ENCODE data around the gene PHACTR2. TPM values are rescaled to one million over a fixed set of nuclear protein-coding genes. Genes with fewer than 3 reads are reported as not detected.
A peak's percentile ranks its signal among the peaks of the same experiment; 100 is the strongest.

PHACTR2 gene
- total and polyA plus RNA-seq, 9 donors, result 19.5 to 66.5 (median 34.4) TPM

- DNase-seq, result no peak
- H3K9me3 ChIP-seq (replicated peaks; ENCODE audit: control insufficient read depth, low read depth, low read length), result no peaks in the 10 kb centered on the region
- peak overlapping the region; percentile 1 for H3K27ac ChIP-seq (ENCODE audit: low read length)
- H3K27me3 ChIP-seq (ENCODE audit: control insufficient read depth, insufficient read depth, low read length), result no peaks in the 10 kb centered on the region
- WGBS (ENCODE audit: insufficient coverage), result 27% methylated on average over 3 of the region's 3 CpGs
- no peak overlapping the region for H3K4me3 ChIP-seq (ENCODE audit: low read length)
- H3K36me3 ChIP-seq (ENCODE audit: control insufficient read depth, insufficient read depth, low read length), result peaks cover 23% of the 10 kb centered on the region
- H3K4me1 ChIP-seq (ENCODE audit: control insufficient read depth, insufficient read depth, low read length), result peaks cover 2% of the 10 kb centered on the region
Observed at GRCh38 chr6:143822584-143823024, 144.8 kb downstream of the PHACTR2 start.

GRCh38 chr6:143823548-143823947 is 145.8 kb downstream of the PHACTR2 start:
- 81% methylated on average over 3 of the region's 6 CpGs for WGBS (ENCODE audit: insufficient coverage)
- Histone ChIP-seq H3K27ac (ENCODE audit: low read length) (no peak overlapping the region), H3K4me3 (ENCODE audit: low read length) (no peak overlapping the region), H3K4me1 (ENCODE audit: control insufficient read depth, insufficient read depth, low read length) (peaks cover 6% of the 10 kb centered on the region), H3K27me3 (ENCODE audit: control insufficient read depth, insufficient read depth, low read length) (no peaks in the 10 kb centered on the region), H3K9me3 (replicated peaks; ENCODE audit: control insufficient read depth, low read depth, low read length) (no peaks in the 10 kb centered on the region), H3K36me3 (ENCODE audit: control insufficient read depth, insufficient read depth, low read length) (peaks cover 19% of the 10 kb centered on the region)
- peak; percentile 54 for DNase-seq

GRCh38 chr6:143828572-143828971 is 150.8 kb downstream of the PHACTR2 start:
- H3K36me3 ChIP-seq (ENCODE audit: control insufficient read depth, insufficient read depth, low read length), result no peaks in the 10 kb centered on the region
- peak overlapping the region; percentile 60 for H3K27ac ChIP-seq (ENCODE audit: low read length)
- H3K27me3 ChIP-seq (ENCODE audit: control insufficient read depth, insufficient read depth, low read length), result no peaks in the 10 kb centered on the region
- H3K4me1 ChIP-seq (ENCODE audit: control insufficient read depth, insufficient read depth, low read length), result peaks cover 10% of the 10 kb centered on the region
- peak; percentile 65 for DNase-seq
- no peak overlapping the region for H3K4me3 ChIP-seq (ENCODE audit: low read length)
- H3K9me3 ChIP-seq (replicated peaks; ENCODE audit: control insufficient read depth, low read depth, low read length), result no peaks in the 10 kb centered on the region

- Histone ChIP-seq H3K4me3 (ENCODE audit: low read length) (no peak overlapping the region), H3K4me1 (ENCODE audit: control insufficient read depth, insufficient read depth, low read length) (peaks cover 5% of the 10 kb centered on the region), H3K27me3 (ENCODE audit: control insufficient read depth, insufficient read depth, low read length) (no peaks in the 10 kb centered on the region), H3K9me3 (replicated peaks; ENCODE audit: control insufficient read depth, low read depth, low read length) (no peaks in the 10 kb centered on the region), H3K27ac (ENCODE audit: low read length) (no peak overlapping the region), H3K36me3 (ENCODE audit: control insufficient read depth, insufficient read depth, low read length) (no peaks in the 10 kb centered on the region)
- WGBS (ENCODE audit: insufficient coverage), result 100% methylated on average over 1 of the region's 2 CpGs
- DNase-seq, result no peak
Observed at GRCh38 chr6:143836150-143836549, 158.4 kb downstream of the PHACTR2 start.

GRCh38 chr6:143838395-143838794 is 160.6 kb downstream of the PHACTR2 start:
- Histone ChIP-seq H3K36me3 (ENCODE audit: control insufficient read depth, insufficient read depth, low read length) (no peaks in the 10 kb centered on the region), H3K27me3 (ENCODE audit: control insufficient read depth, insufficient read depth, low read length) (no peaks in the 10 kb centered on the region), H3K9me3 (replicated peaks; ENCODE audit: control insufficient read depth, low read depth, low read length) (no peaks in the 10 kb centered on the region), H3K27ac (ENCODE audit: low read length) (no peak overlapping the region), H3K4me3 (ENCODE audit: low read length) (no peak overlapping the region), H3K4me1 (ENCODE audit: control insufficient read depth, insufficient read depth, low read length) (peaks cover 9% of the 10 kb centered on the region)
- no CpG with 5 or more reads among the region's 5 CpGs for WGBS (ENCODE audit: insufficient coverage)
- no peak for DNase-seq

GRCh38 chr6:143839196-143839595 is 161.4 kb downstream of the PHACTR2 start:
- H3K27me3 ChIP-seq (ENCODE audit: control insufficient read depth, insufficient read depth, low read length), result no peaks in the 10 kb centered on the region
- peak; percentile 79 for DNase-seq
- no peak overlapping the region for H3K4me3 ChIP-seq (ENCODE audit: low read length)
- H3K4me1 ChIP-seq (ENCODE audit: control insufficient read depth, insufficient read depth, low read length), result peaks cover 12% of the 10 kb centered on the region
- 43% methylated on average over 3 of the region's 4 CpGs for WGBS (ENCODE audit: insufficient coverage)
- no peaks in the 10 kb centered on the region for H3K9me3 ChIP-seq (replicated peaks; ENCODE audit: control insufficient read depth, low read depth, low read length)
- no peaks in the 10 kb centered on the region for H3K36me3 ChIP-seq (ENCODE audit: control insufficient read depth, insufficient read depth, low read length)
- H3K27ac ChIP-seq (ENCODE audit: low read length), result peak overlapping the region; percentile 65

- Histone ChIP-seq H3K4me1 (ENCODE audit: control insufficient read depth, insufficient read depth, low read length) (peaks cover 19% of the 10 kb centered on the region), H3K36me3 (ENCODE audit: control insufficient read depth, insufficient read depth, low read length) (peaks cover 12% of the 10 kb centered on the region), H3K27ac (ENCODE audit: low read length) (no peak overlapping the region), H3K9me3 (replicated peaks; ENCODE audit: control insufficient read depth, low read depth, low read length) (no peaks in the 10 kb centered on the region), H3K4me3 (ENCODE audit: low read length) (no peak overlapping the region), H3K27me3 (ENCODE audit: control insufficient read depth, insufficient read depth, low read length) (no peaks in the 10 kb centered on the region)
- DNase-seq, result no peak
- 100% methylated on average over 2 of the region's 6 CpGs for WGBS (ENCODE audit: insufficient coverage)
Observed at GRCh38 chr6:143840595-143841265, 163.0 kb downstream of the PHACTR2 start.

GRCh38 chr6:143842461-143842901 is 164.7 kb downstream of the PHACTR2 start:
- H3K36me3 ChIP-seq (ENCODE audit: control insufficient read depth, insufficient read depth, low read length), result peaks cover 28% of the 10 kb centered on the region
- peak; percentile 97 for DNase-seq
- H3K27me3 ChIP-seq (ENCODE audit: control insufficient read depth, insufficient read depth, low read length), result no peaks in the 10 kb centered on the region
- H3K4me3 ChIP-seq (ENCODE audit: low read length), result peak overlapping the region; percentile 86
- peaks cover 19% of the 10 kb centered on the region for H3K4me1 ChIP-seq (ENCODE audit: control insufficient read depth, insufficient read depth, low read length)
- H3K9me3 ChIP-seq (replicated peaks; ENCODE audit: control insufficient read depth, low read depth, low read length), result no peaks in the 10 kb centered on the region
- H3K27ac ChIP-seq (ENCODE audit: low read length), result peak overlapping the region; percentile 97
- WGBS (ENCODE audit: insufficient coverage), result 0% methylated on average over 1 of the region's 7 CpGs

GRCh38 chr6:143842902-143843676 is 165.3 kb downstream of the PHACTR2 start, which contains the start of gene LTV1:
LTV1 (plus strand) TSS chr6:143843338; CDS start chr6:143843478, 140 bp downstream.
- peak; percentile 99 for DNase-seq
- under 1% methylated on average over 60 of the region's 64 CpGs for WGBS (ENCODE audit: insufficient coverage)
- peak within 1 kb of the TSS; percentile 97 for H3K27ac ChIP-seq (ENCODE audit: low read length)

GRCh38 chr6:143843677-143843999 is 165.9 kb downstream of the PHACTR2 start:
- Histone ChIP-seq H3K36me3 (ENCODE audit: control insufficient read depth, insufficient read depth, low read length) (peaks cover 37% of the 10 kb centered on the region), H3K27ac (ENCODE audit: low read length) (peak overlapping the region; percentile 97), H3K4me1 (ENCODE audit: control insufficient read depth, insufficient read depth, low read length) (peaks cover 19% of the 10 kb centered on the region), H3K4me3 (ENCODE audit: low read length) (peak overlapping the region; percentile 86), H3K27me3 (ENCODE audit: control insufficient read depth, insufficient read depth, low read length) (no peaks in the 10 kb centered on the region), H3K9me3 (replicated peaks; ENCODE audit: control insufficient read depth, low read depth, low read length) (no peaks in the 10 kb centered on the region)
- DNase-seq, result no peak
- under 1% methylated on average over 9 of the region's 9 CpGs for WGBS (ENCODE audit: insufficient coverage)

More at GRCh38 chr6:143842902-143843676, 165.3 kb downstream of the PHACTR2 start, which contains the start of gene LTV1:
- Histone ChIP-seq H3K9me3 (replicated peaks; ENCODE audit: control insufficient read depth, low read depth, low read length) (no peaks in the 10 kb centered on the region), H3K27me3 (ENCODE audit: control insufficient read depth, insufficient read depth, low read length) (no peaks in the 10 kb centered on the region), H3K36me3 (ENCODE audit: control insufficient read depth, insufficient read depth, low read length) (peaks cover 32% of the 10 kb centered on the region), H3K4me1 (ENCODE audit: control insufficient read depth, insufficient read depth, low read length) (peaks cover 19% of the 10 kb centered on the region), H3K4me3 (ENCODE audit: low read length) (peak within 1 kb of the TSS; percentile 86)
